Ecto neural progenitor cell (in vitro differentiated cells): ENCODE measurements around the gene CCNG2.

Source experiments
- DNase-seq: peaks from one replicate; pipeline ENCODE4 v3.0.0-alpha.2; 2018; ENCODE audit warnings: low spot score

Gene CCNG2

GRCh38 chr4:77147079-77147782, 9.8 kb upstream of the CCNG2 start:
- DNase-seq: no peak

GRCh38 chr4:77148078-77148477, 8.9 kb upstream of the CCNG2 start:
- no peak for DNase-seq

DNA sequence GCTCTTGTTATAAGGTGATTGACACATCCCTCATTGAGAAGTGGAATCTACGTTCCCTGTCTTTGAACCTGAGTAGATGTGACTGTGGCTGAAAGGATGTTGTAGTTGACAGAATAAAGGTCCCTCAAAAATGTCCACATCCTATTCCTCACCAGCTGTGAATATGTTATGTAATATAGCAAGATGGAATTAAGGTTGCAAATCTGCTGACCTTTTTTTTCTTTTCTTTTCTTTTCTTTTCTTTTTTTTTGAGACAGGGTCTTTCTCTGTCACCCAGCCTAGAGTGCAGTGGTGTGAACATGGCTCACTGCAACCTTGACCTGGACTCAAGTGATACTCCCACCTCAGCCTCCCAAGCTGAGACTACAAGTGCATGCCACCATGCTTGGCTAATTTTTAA, 7.2 kb upstream of the CCNG2 start:
- DNase-seq: no peak

GRCh38 chr4:77151241-77151640, 5.8 kb upstream of the CCNG2 start:
- DNase-seq: no peak

DNA sequence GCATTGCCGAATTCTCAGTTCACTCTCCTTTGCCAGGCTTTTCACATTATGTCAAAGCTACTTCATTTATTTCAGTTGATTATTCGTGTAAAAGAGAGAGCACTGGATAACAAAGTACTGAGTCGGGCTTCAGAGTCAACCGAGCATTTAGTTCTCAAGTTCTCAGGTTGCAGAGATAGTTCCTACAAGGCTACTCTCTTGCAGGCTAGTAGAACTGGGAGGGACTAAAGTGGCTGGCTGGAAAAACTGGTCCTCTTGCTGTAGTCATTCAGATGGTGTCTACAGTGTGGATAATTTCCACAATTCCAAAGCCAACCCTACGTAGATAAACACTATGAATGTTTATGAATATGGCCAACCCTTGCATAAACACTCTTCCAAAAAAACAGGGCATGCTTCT, 4.6 kb upstream of the CCNG2 start:
- DNase-seq: no peak

GRCh38 chr4:77153006-77153405, 4.0 kb upstream of the CCNG2 start:
- no peak for DNase-seq

DNA sequence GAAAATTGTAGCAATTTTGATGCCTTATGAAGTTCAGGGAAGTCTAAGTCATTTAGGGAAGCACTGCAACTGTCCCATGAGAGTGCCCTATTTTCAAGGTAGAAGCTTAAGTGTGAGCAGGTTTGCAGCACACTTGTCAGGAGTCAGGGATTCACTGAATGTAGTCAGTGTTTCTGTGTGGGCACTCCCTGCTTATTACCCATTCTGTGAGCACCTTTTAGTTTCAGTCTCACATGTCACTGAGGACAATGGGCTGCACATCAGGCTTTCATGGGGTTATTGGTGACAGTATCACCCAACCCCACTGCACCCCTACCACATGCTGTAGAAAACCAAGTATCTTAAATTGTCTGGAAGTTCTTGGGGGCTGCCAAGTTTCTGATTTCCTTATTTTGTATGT, 2.9 kb upstream of the CCNG2 start:
- DNase-seq: no peak

DNA sequence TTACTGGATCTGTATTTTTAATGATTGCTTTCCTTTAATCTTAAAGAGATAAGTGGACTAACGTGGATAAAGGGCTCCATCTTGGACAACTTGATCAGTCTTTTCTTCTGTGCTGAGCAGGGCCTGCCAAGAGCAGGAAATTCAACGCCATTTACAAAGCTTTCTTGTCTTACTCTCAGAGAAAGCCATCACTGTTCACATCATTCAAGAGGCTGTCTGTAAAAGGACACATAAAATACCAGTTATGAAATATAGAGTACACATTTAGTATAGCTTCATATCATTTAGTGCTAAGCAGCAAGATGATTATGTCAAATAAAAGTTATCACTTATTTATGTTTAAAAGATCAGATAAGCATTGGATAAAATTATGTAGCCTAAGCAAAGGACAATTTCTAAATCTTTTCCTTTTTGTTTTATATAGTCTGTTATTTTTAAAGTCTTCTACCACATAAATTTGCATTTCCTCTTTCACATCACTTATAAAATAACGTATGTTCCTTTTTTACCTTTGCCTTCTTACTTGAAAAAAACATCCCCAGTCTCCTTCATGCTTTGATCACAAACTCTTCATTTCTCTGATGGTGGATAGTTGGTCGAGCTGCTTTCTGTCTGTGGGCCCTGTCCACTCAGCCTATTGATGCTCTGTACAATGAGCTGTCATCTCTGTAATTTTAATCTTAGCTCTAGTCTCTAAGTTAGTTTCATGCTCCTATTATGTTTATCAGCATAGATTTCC, 2.1 kb upstream of the CCNG2 start:
- no peak for DNase-seq

DNA sequence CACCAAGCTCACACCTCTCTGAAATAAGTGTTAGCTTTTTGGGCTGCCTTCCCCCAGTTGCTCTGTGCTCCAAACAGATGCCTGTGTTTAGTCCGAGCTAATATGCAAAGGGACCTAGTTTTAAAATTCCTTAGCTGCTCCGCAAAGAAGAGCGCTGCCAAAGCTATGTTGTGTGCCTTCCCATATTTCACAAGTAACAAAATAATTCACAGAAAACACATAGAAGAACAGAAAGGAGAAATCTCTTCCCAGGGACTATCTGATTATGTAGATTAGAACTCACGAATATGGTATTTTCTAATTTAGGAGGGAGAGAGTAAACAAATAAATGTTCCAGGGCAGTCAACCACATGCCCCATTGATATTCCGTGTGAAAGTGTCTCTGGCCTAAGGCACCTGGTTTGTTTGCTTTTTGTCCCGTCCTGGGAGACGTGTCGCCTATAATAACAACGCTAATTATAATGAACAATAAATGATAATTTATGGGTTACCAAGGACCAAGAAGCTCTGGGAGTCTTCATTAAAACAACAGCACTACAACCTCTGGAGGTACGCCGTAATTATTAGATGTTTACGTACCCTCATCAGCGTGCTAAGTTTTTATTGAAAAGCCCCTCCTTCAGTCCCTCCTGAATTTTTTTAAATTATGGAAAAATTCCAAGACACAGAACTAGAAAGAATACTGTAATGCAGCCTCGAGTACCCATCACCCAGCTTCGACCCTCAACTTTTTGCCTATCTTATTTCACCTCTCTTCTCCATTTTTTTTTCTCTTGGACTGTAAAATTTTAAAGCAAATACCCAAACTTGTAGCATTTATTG, 1.2 kb upstream of the CCNG2 start:
- DNase-seq: no peak

- DNase-seq: peak; percentile 97
Observed at GRCh38 chr4:77156533-77156911, 485 bp upstream of the CCNG2 start.

DNA sequence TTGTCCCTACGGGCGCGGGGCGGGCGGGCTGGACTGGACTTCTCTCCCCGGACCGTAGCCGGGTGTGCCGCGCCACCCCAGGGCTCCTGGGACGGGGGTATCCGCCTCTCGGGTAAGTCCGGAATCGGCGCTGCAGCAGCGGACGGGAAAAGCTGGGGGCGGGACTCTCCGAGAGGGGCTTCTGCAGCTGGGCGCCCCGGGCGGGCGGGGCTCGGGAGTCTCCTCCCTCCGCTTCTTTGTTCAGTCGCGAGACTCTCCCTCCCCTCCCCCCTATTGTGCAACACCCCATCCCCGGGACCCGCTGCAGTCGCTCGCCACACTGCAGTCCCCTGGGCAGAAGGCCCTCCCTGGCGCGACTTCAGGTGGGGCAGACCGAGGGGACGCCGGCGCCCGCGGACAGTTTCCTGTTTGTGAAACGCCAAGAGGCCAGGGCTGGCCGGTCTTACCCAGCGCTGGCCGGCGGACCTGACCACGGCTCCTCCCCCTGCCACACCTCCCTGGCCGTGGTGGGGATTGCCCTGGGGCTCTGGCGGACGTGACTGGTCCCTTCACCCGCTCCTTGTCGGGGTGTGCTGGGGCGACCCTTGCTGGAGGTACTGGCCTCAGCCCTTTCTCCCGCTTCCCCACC, 966 bp downstream of the CCNG2 start:
- DNase-seq: peak; percentile 95

DNA sequence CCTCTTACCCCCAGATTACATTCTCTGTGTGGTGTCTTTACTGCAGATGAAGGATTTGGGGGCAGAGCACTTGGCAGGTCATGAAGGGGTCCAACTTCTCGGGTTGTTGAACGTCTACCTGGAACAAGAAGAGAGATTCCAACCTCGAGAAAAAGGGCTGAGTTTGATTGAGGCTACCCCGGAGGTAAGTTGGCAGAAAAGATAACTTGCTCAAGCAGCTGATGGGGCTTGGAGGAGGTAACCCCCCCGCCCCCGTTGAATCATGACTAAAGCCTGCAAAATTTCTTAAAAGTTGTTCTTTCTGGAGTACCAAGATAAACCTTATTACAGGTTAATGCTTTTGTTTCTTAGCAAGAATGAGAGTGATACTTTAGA, 1.5 kb downstream of the CCNG2 start:
- DNase-seq: no peak

DNA sequence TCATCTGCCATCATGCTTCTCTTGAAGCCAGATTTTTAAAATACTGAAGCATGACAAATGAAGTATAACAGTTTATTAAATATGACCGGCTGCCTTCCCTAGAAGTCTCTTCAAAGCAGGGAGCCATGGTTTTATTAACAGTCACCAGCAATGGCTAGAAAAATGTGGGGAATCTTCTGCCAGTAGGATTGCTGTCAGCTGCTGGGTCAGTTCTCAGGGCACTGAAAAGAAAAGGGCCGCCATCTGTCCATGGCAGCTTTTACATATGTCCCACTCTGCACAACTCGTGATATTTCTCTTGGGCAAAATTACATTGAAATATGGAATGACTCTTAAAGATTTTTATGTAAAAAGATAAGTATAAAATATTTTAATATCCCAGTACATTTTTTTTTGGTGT, 2.8 kb downstream of the CCNG2 start:
- no peak for DNase-seq

GRCh38 chr4:77163641-77164040, 6.6 kb downstream of the CCNG2 start:
- no peak for DNase-seq

DNA sequence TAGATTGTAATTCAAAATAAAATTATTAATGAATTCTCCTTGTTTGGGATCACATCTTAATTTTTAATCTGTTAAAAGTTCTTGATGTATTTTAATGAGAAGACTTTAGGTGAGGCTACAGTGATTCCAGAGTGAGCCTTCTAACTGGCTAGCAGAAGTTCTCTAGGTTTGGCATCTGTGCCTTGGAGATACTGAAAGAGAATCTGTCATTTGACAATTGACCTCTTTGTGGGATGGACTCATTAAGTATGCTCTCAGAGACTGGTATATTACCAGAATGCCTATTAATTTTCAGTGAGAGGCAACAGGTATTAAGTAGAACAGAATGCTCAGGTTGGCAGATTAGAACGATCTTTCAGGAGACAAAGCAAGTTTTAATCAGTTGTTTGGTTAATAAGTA, 10.2 kb downstream of the CCNG2 start:
- no peak for DNase-seq

- DNase-seq: no peak
Observed at GRCh38 chr4:77167866-77168265, 10.9 kb downstream of the CCNG2 start.

DNA sequence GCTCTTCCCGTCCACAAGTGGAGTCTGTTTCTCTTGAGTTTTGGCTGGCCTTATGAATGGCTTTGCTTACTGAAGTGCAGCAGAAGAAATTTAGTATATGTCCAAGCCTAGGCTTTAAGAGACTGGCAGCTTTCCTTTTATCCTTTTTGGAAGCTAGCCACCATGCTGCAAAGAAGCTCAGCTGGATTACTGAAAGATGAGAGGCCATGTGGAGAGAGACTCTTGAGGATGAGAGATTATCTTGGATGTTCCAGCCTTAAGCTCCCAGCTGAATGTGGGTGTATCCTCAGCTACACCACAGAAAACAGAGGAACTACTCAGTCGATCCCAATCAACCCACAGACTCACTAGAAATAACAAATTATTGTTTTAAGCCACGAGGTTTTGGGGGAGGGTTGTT, 12.5 kb downstream of the CCNG2 start:
- no peak for DNase-seq

DNA sequence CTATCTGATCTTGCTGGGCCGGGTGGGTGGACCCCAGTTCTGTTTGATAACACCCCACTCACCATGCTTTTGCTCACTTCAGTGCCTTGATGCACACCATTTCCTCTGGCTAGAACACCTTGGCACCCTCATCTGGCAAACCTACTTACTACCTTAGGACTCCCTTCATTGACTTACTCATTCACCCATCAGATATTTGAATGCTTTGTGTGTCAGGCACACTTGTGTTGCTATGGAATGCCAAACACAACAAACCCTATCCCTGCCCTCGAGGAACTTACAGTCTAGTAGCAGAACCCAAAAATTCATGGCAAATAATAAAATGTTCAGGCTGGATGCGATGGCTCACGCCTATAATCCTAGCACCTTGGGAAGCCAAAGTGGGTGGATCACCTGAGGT, 13.9 kb downstream of the CCNG2 start:
- DNase-seq: no peak

GRCh38 chr4:77172336-77172735, 15.3 kb downstream of the CCNG2 start:
- DNase-seq: no peak

GRCh38 chr4:77174426-77174825, 17.4 kb downstream of the CCNG2 start:
- DNase-seq: no peak

- no peak for DNase-seq
Observed at GRCh38 chr4:77175201-77175611, 18.2 kb downstream of the CCNG2 start.

DNA sequence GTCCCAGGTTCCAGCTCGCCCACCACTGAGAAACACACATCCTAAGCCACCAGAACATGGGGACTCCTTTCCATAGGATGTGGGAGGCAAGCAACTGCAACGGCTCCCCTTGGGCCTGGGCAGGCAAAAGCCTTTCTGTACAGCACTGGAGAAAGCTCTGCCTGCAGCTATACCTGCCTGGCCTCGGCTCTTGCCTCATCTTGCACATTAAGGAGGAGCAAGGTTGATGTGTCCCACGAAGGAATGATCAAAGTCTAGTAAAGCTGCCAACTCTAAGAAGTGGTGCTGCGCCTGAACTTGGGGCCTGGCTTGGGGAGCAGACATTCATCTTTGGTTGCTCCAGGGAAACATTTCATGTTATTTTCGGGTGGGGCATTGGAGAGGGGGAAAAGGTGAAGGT, 19.6 kb downstream of the CCNG2 start:
- peak; percentile 57 for DNase-seq

DNA sequence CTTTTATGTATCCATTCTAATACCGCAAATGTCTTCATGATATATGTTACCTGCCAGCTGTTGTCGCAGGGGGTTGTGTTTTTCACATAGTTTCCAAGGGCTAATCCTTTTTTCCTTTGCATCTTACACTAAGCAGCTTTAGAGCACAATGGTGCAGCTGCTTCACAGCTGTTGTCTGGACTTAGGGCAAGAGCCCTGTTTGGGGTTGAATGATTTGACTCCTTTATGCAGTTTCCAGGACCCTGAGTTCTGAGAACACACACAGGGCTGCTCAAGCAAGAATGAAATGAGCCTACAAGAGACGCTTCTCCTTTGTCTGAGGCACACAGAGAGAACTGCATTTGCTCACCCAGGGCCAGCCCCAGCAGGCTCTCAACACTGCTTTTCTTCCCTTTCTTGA, 20.2 kb downstream of the CCNG2 start:
- DNase-seq: peak; percentile 82
